Panc1 (cell line): Measurements from ENCODE around the gene HES2.

Experiments
- CTCF ChIP-seq: fragments of 450-650 bp; IDR thresholded peaks from 2 replicates; pipeline ENCODE4 v1.5.1; 2017; ENCODE audit warnings: mild to moderate bottlenecking
- POLR2AphosphoS5 ChIP-seq: IDR thresholded peaks from 2 replicates; pipeline ENCODE4 v1.6.1; 2012; ENCODE audit warnings: mild to moderate bottlenecking, low read depth, low read length, moderate library complexity
- SIN3A ChIP-seq: IDR thresholded peaks from 2 replicates; pipeline ENCODE4 v1.6.1; 2012; ENCODE audit warnings: low read depth, mild to moderate bottlenecking, low read length, moderate library complexity, borderline replicate concordance; ENCODE audit not compliant: insufficient read depth
- TF ChIP-seq, protein P1 (sequence below), 2 experiments: IDR thresholded peaks; 2 replicates each; pipeline ENCODE4 v1.6.1; 2011 to 2012; ENCODE audit warnings: low read depth in 2 of 2, control low read depth in 1 of 2, low read length in 1 of 2, mild to moderate bottlenecking in 1 of 2, moderate library complexity in 1 of 2; ENCODE audit not compliant: insufficient read depth in 1 of 2

- TF ChIP-seq CTCF = no peak
- TF ChIP-seq, protein P1, sequence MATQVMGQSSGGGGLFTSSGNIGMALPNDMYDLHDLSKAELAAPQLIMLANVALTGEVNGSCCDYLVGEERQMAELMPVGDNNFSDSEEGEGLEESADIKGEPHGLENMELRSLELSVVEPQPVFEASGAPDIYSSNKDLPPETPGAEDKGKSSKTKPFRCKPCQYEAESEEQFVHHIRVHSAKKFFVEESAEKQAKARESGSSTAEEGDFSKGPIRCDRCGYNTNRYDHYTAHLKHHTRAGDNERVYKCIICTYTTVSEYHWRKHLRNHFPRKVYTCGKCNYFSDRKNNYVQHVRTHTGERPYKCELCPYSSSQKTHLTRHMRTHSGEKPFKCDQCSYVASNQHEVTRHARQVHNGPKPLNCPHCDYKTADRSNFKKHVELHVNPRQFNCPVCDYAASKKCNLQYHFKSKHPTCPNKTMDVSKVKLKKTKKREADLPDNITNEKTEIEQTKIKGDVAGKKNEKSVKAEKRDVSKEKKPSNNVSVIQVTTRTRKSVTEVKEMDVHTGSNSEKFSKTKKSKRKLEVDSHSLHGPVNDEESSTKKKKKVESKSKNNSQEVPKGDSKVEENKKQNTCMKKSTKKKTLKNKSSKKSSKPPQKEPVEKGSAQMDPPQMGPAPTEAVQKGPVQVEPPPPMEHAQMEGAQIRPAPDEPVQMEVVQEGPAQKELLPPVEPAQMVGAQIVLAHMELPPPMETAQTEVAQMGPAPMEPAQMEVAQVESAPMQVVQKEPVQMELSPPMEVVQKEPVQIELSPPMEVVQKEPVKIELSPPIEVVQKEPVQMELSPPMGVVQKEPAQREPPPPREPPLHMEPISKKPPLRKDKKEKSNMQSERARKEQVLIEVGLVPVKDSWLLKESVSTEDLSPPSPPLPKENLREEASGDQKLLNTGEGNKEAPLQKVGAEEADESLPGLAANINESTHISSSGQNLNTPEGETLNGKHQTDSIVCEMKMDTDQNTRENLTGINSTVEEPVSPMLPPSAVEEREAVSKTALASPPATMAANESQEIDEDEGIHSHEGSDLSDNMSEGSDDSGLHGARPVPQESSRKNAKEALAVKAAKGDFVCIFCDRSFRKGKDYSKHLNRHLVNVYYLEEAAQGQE (IDR thresholded peaks at IDR 0.05; ENCODE audit: insufficient read depth in 1 of 2, low read depth in 2 of 2, low read length in 1 of 2) = no peak
- no peak for TF ChIP-seq POLR2AphosphoS5
- TF ChIP-seq SIN3A = no peak
These were observed 26.9 kb upstream of the HES2 start for GRCh38 chr1:6446665-6447015.
